H9 (cell line): Measurements from ENCODE around the gene TMCC1. TPM values are rescaled to one million over a fixed set of nuclear protein-coding genes. Genes with fewer than 3 reads are reported as not detected.

Experiments used
- DNase-seq: peaks from one replicate; pipeline ENCODE4 v3.0.0-alpha.2; 2017
- H2AFZ ChIP-seq: one replicate; pipeline ENCODE4 v1.6.1; 2013; ENCODE audit warnings: mild to moderate bottlenecking, low read length, control low read depth, moderate library complexity
- H2AK5ac ChIP-seq: 2 replicates; pipeline ENCODE4 v1.6.1; 2013; ENCODE audit warnings: low read length, control low read depth, mixed read lengths; ENCODE audit not compliant: insufficient read length
- H2BK120ac ChIP-seq: one replicate; pipeline ENCODE4 v1.6.1; 2013; ENCODE audit warnings: low read depth, mild to moderate bottlenecking, low read length, control low read depth, inconsistent platforms; ENCODE audit not compliant: poor library complexity, severe bottlenecking
- H2BK12ac ChIP-seq: 2 replicates; pipeline ENCODE4 v1.6.1; 2013; ENCODE audit warnings: low read length, control low read depth, mixed read lengths, low read depth; ENCODE audit not compliant: insufficient read length
- H2BK15ac ChIP-seq: 2 replicates; pipeline ENCODE4 v1.6.1; 2013; ENCODE audit warnings: low read depth, low read length, control low read depth
- H2BK20ac ChIP-seq: one replicate; pipeline ENCODE4 v1.6.1; 2013; ENCODE audit warnings: low read depth, mild to moderate bottlenecking, low read length, control low read depth, inconsistent platforms; ENCODE audit not compliant: poor library complexity, severe bottlenecking
- H2BK5ac ChIP-seq: 2 replicates; pipeline ENCODE4 v1.6.1; 2013; ENCODE audit warnings: low read length, control low read depth, mixed read lengths; ENCODE audit not compliant: insufficient read length
- H3K14ac ChIP-seq: 2 replicates; pipeline ENCODE4 v1.6.1; 2013; ENCODE audit warnings: low read length, control low read depth; ENCODE audit not compliant: insufficient read depth
- H3K18ac ChIP-seq: 2 replicates; pipeline ENCODE4 v1.6.1; 2013; ENCODE audit warnings: low read depth, mild to moderate bottlenecking, mixed read lengths, low read length, control low read depth; ENCODE audit not compliant: insufficient read length
- H3K23ac ChIP-seq: 2 replicates; pipeline ENCODE4 v1.6.1; 2013; ENCODE audit warnings: low read length, control low read depth, mixed read lengths, low read depth; ENCODE audit not compliant: insufficient read length
- H3K23me2 ChIP-seq: 2 replicates; pipeline ENCODE4 v1.6.1; 2013; ENCODE audit warnings: low read depth, mild to moderate bottlenecking, mixed read lengths, low read length, control low read depth; ENCODE audit not compliant: insufficient read length, poor library complexity, severe bottlenecking
- H3K27ac ChIP-seq: 2 replicates; pipeline ENCODE4 v1.5.1; 2013; ENCODE audit warnings: low read length, control low read depth, mixed read lengths, low read depth; ENCODE audit not compliant: insufficient read length
- H3K27me3 ChIP-seq: 2 replicates; pipeline ENCODE4 v1.6.1; 2013; ENCODE audit warnings: low read length, control low read depth, inconsistent platforms; ENCODE audit not compliant: insufficient read depth
- H3K4ac ChIP-seq: 2 replicates; pipeline ENCODE4 v1.6.1; 2013; ENCODE audit warnings: low read depth, mild to moderate bottlenecking, control low read depth, inconsistent platforms, low read length, moderate library complexity
- H3K4me1 ChIP-seq: 2 replicates; pipeline ENCODE4 v1.6.1; 2013; ENCODE audit warnings: low read length, control low read depth, inconsistent platforms; ENCODE audit not compliant: insufficient read depth
- H3K4me2 ChIP-seq: 2 replicates; pipeline ENCODE4 v1.6.1; 2013; ENCODE audit warnings: low read length, control low read depth, mixed read lengths; ENCODE audit not compliant: insufficient read length, insufficient read depth
- H3K56ac ChIP-seq: 2 replicates; pipeline ENCODE4 v1.6.1; 2013; ENCODE audit warnings: low read depth, mild to moderate bottlenecking, mixed read lengths, low read length, control low read depth; ENCODE audit not compliant: insufficient read length
- H3K79me1 ChIP-seq: 2 replicates; pipeline ENCODE4 v1.6.1; 2013; ENCODE audit warnings: low read depth, mild to moderate bottlenecking, moderate library complexity, low read length, control low read depth, inconsistent platforms; ENCODE audit not compliant: insufficient read depth, poor library complexity, severe bottlenecking
- H3K79me2 ChIP-seq: 2 replicates; pipeline ENCODE4 v1.6.1; 2013; ENCODE audit warnings: low read length, control low read depth, inconsistent platforms; ENCODE audit not compliant: insufficient read depth
- H3K9ac ChIP-seq: 2 replicates; pipeline ENCODE4 v1.6.1; 2013; ENCODE audit warnings: low read length, control low read depth, mixed read lengths; ENCODE audit not compliant: insufficient read length; ENCODE audit errors: extremely low read depth
- H3K9me3 ChIP-seq: one replicate; pipeline ENCODE4 v1.6.1; 2013; ENCODE audit warnings: low read depth, low read length, inconsistent platforms; ENCODE audit not compliant: control insufficient read depth
- H3T11ph ChIP-seq: one replicate; pipeline ENCODE4 v1.6.1; 2013; ENCODE audit warnings: mild to moderate bottlenecking, low read length, control low read depth, inconsistent platforms
- H4K20me1 ChIP-seq: one replicate; pipeline ENCODE4 v1.6.1; 2013; ENCODE audit not compliant: control insufficient read depth, insufficient read length, insufficient read depth
- H4K5ac ChIP-seq: 2 replicates; pipeline ENCODE4 v1.6.1; 2013; ENCODE audit warnings: low read depth, mild to moderate bottlenecking, mixed read lengths, low read length, control low read depth; ENCODE audit not compliant: insufficient read length
- H4K8ac ChIP-seq: replicated peaks from 2 replicates; pipeline ENCODE4 v1.6.1; 2013; ENCODE audit warnings: low read length, control low read depth, mixed read lengths, low read depth; ENCODE audit not compliant: insufficient read length
- H4K91ac ChIP-seq: 2 replicates; pipeline ENCODE4 v1.6.1; 2013; ENCODE audit warnings: low read depth, mild to moderate bottlenecking, moderate library complexity, mixed read lengths, low read length, control low read depth; ENCODE audit not compliant: insufficient read length
- H3K27ac Mint-ChIP-seq, 3 experiments: 2 replicates in 2 of 3; 3 replicates in 1 of 3; pipeline ENCODE4 v1.8.0; 2020 to 2021; ENCODE audit warnings: mixed read lengths in 3 of 3, mild to moderate bottlenecking in 1 of 3, moderate library complexity in 1 of 3
- H3K27me3 Mint-ChIP-seq: 2 replicates; pipeline ENCODE4 v1.8.0; 2021; ENCODE audit warnings: low read depth, mild to moderate bottlenecking, moderate library complexity, mixed read lengths
- H3K36me3 Mint-ChIP-seq, 3 experiments: 2 replicates in 2 of 3; 3 replicates in 1 of 3; pipeline ENCODE4 v1.8.0; 2020 to 2021; ENCODE audit warnings: low read depth in 3 of 3, mixed read lengths in 3 of 3; ENCODE audit not compliant: insufficient read depth in 1 of 3
- H3K4me1 Mint-ChIP-seq, 2 experiments: 2 replicates each; pipeline ENCODE4 v1.8.0; 2020; ENCODE audit warnings: mixed read lengths in 2 of 2
- H3K4me3 Mint-ChIP-seq, 2 experiments: 2 replicates in 1 of 2; 3 replicates in 1 of 2; pipeline ENCODE4 v1.8.0; 2020 to 2021; ENCODE audit warnings: mild to moderate bottlenecking in 2 of 2, mixed read lengths in 2 of 2, moderate library complexity in 1 of 2
- H3K9me3 Mint-ChIP-seq, 2 experiments: 2 replicates in 1 of 2; 3 replicates in 1 of 2; pipeline ENCODE4 v1.8.0; 2020; ENCODE audit warnings: mild to moderate bottlenecking in 2 of 2, mixed read lengths in 2 of 2, moderate library complexity in 1 of 2
- WGBS: extraction: QIAGEN DNeasy Blood & Tissue Kit; methylation state at CpG from one replicate; pipeline ENCODE4 v1.1.7; 2013; ENCODE audit warnings: missing lambda C conversion rate, low lambda C conversion rate, mixed read lengths; ENCODE audit not compliant: insufficient read length; ENCODE audit errors: extremely low coverage; 5-methylcytosine and 5-hydroxymethylcytosine counted together
- total RNA-seq: library from RNA; stranded (reverse); gene quantifications from 2 replicates; pipeline ENCODE4 v1.2.1, GENCODE V29; 2021
- TF ChIP-seq, protein P1 (sequence below): fragments of 200-600 bp; sonication (generic); conservative IDR thresholded peaks from 3 replicates; pipeline ENCODE4 v1.8.0; 2021; ENCODE audit warnings: antibody characterized with exemption, mild to moderate bottlenecking

TMCC1 gene
- total RNA-seq, 1 experiment from 2014 or later: 24.4 TPM

DNA sequence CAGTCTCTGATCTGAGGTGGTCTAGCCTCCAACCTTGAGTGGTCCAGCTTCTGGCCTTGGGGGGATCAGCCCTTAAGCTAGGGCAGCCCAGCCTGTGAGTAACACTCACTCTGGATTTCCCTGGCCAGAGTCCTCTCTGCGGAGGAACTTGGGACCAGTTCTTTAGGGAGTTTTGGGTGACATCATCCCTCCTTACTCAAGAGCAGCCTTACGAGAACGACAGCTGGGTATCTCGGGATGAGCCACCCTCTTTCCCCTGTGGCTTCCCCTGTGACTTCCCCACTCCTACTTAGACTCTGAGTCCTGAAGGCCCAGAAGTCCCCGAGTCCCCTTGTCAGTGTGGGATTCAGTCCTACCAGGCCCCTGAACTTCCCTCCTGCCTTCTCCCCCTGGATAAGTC is 276.8 kb downstream of the TMCC1 start:
- no peak overlapping the region for H2BK20ac ChIP-seq
- H2BK12ac ChIP-seq: no peak overlapping the region
- H2AFZ ChIP-seq: no peak overlapping the region
- no peak overlapping the region for H3T11ph ChIP-seq
- H3K4ac ChIP-seq: no peak overlapping the region
- DNase-seq: no peak
- Mint-ChIP-seq H3K27ac (no peak overlapping the region), H3K9me3 (no peaks in the 10 kb centered on the region), H3K4me3 (no peak overlapping the region), H3K27me3 (no peaks in the 10 kb centered on the region; the same call in 1 of the 2 replicates), H3K4me1 (peaks cover 17% of the 10 kb centered on the region in 2 experiments), H3K36me3 (no peaks in the 10 kb centered on the region; a peak in 2 of 7 replicates)
- no peak overlapping the region for H4K91ac ChIP-seq
- H2BK15ac ChIP-seq: no peak overlapping the region
- WGBS: no CpG with 5 or more reads among the region's 5 CpGs
- no peak overlapping the region for H2BK120ac ChIP-seq
- no peak overlapping the region for H3K27ac ChIP-seq
- no peak overlapping the region for H3K4me2 ChIP-seq
- H3K23ac ChIP-seq: no peak overlapping the region
- H4K5ac ChIP-seq: no peak overlapping the region
- no peaks in the 10 kb centered on the region for H3K27me3 ChIP-seq
- TF ChIP-seq, protein P1, sequence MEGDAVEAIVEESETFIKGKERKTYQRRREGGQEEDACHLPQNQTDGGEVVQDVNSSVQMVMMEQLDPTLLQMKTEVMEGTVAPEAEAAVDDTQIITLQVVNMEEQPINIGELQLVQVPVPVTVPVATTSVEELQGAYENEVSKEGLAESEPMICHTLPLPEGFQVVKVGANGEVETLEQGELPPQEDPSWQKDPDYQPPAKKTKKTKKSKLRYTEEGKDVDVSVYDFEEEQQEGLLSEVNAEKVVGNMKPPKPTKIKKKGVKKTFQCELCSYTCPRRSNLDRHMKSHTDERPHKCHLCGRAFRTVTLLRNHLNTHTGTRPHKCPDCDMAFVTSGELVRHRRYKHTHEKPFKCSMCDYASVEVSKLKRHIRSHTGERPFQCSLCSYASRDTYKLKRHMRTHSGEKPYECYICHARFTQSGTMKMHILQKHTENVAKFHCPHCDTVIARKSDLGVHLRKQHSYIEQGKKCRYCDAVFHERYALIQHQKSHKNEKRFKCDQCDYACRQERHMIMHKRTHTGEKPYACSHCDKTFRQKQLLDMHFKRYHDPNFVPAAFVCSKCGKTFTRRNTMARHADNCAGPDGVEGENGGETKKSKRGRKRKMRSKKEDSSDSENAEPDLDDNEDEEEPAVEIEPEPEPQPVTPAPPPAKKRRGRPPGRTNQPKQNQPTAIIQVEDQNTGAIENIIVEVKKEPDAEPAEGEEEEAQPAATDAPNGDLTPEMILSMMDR: no peak
- H3K23me2 ChIP-seq: no peaks in the 10 kb centered on the region
- no peaks in the 10 kb centered on the region for H4K20me1 ChIP-seq
- H2BK5ac ChIP-seq: no peak overlapping the region
- H3K79me2 ChIP-seq: no peaks in the 10 kb centered on the region
- no peaks in the 10 kb centered on the region for H3K4me1 ChIP-seq
- no peaks in the 10 kb centered on the region for H3K79me1 ChIP-seq
- no peak overlapping the region for H2AK5ac ChIP-seq
- no peaks in the 10 kb centered on the region for H3K9me3 ChIP-seq
- H3K56ac ChIP-seq: no peak overlapping the region
- H3K9ac ChIP-seq: no peak overlapping the region
- H3K18ac ChIP-seq: no peak overlapping the region
- no peak overlapping the region for H4K8ac ChIP-seq
- H3K14ac ChIP-seq: no peak overlapping the region
